Esophagus muscularis mucosa (tissue), 4 donors: ENCODE results near the gene NUP160. TPM values are rescaled to one million over a fixed set of nuclear protein-coding genes. Genes with fewer than 3 reads are reported as not detected.
"Not testable (repeated sequence)": the region's sequence is repeated elsewhere in the genome, so short reads cannot be mapped to it uniquely, and the experiment has no call there.

Source experiments
- DNase-seq: peaks from one replicate; pipeline ENCODE4 v3.0.0-alpha.2; 2017; ENCODE audit errors: extremely low spot score
- H3K27ac ChIP-seq, 4 donors: fragments of 200-600 bp; sonication (generic); replicated peaks in 1 of 4; 1 replicate in 3 of 4; 2 replicates in 1 of 4; pipeline ENCODE4 v1.5.1; 2016 to 2019; ENCODE audit warnings: mild to moderate bottlenecking in 1 of 4
- H3K27me3 ChIP-seq, 4 donors: fragments of 200-600 bp; sonication (generic); one replicate each; pipeline versions ENCODE4 v1.5.1 to v1.6.0; 2016 to 2019
- H3K36me3 ChIP-seq, 4 donors: fragments of 200-600 bp; sonication (generic); one replicate each; pipeline ENCODE4 v1.5.1; 2016 to 2019
- H3K4me1 ChIP-seq, 4 donors: fragments of 200-600 bp; sonication (generic); one replicate each; pipeline ENCODE4 v1.5.1; 2016 to 2019
- H3K4me3 ChIP-seq, 4 donors: fragments of 200-600 bp; sonication (generic); 1 replicate in 2 of 4; 2 replicates in 2 of 4; pipeline ENCODE4 v1.5.1; 2016 to 2019; ENCODE audit warnings: mild to moderate bottlenecking in 4 of 4, moderate library complexity in 1 of 4
- H3K9me3 ChIP-seq, 4 donors: fragments of 200-600 bp; sonication (generic); 1 replicate in 3 of 4; 2 replicates in 1 of 4; pipeline ENCODE4 v1.5.1; 2016 to 2019
- EP300 ChIP-seq: sonication (generic); formaldehyde crosslinking; IDR thresholded peaks from one replicate; pipeline ENCODE4 v1.6.1; 2017; ENCODE audit warnings: antibody characterized with exemption
- POLR2A ChIP-seq: fragments of 450-650 bp; IDR thresholded peaks from one replicate; pipeline ENCODE4 v1.6.1; 2017; ENCODE audit warnings: antibody characterized with exemption, moderate library complexity, mild to moderate bottlenecking, low read depth
- POLR2AphosphoS5 ChIP-seq, 2 donors: sonication (generic); formaldehyde crosslinking; IDR thresholded peaks; one replicate each; pipeline ENCODE4 v1.6.1; 2017; ENCODE audit warnings: antibody characterized with exemption in 2 of 2
- WGBS: methylation state at CpG from one replicate; pipeline ENCODE4 v1.1.5; 2018; 5-methylcytosine and 5-hydroxymethylcytosine counted together
- intact Hi-C: fragments of 100-400 bp; cut with DNase I; formaldehyde crosslinking; loops from one replicate; pipeline ENCODE4 v1.15.1; 2023
- total RNA-seq, 4 donors: library from RNA; depleted of rRNA; stranded (reverse); fragments of >200 nt; gene quantifications; one replicate each; pipeline versions ENCODE4 v1.1.0 to v1.2.1, GENCODE V29; 2016
- TF ChIP-seq, protein P1 (sequence below), 3 experiments: fragments of 200-600 bp in 2 of 3; fragments of 450-650 bp in 1 of 3; sonication (generic) in 2 of 3; IDR thresholded peaks; one replicate each; pipeline ENCODE4 v1.5.1; 2017 to 2019; ENCODE audit warnings: antibody characterized with exemption in 3 of 3, mild to moderate bottlenecking in 2 of 3, moderate library complexity in 1 of 3

The NUP160 gene
- total RNA-seq, 4 donors from 2014 or later: 18.4 to 22.7 (median 19.0) TPM

DNA sequence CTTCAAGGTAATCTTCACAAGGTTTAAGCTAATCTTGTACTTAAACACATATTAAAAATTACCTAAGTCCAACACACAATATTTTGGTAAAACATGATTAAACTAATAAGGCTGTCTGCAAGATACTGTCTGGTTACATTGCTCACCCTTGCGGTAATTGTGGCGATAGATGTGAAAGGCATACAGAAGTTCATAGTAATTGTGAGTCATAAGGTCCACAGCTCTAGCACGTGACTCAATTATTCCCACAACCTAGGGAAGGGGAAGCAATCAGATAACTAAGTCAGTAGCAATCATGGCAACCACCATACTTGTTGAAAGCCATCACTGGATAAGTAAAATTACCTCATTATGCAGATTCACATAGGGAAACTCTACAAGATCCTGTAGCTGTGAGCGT lies 50.5 kb downstream of the NUP160 start:
- H3K36me3 ChIP-seq: peaks cover 32 to 89% (median 78%) of the 10 kb centered on the region in 4 donors
- peaks cover 0 to 9% (median 8%) of the 10 kb centered on the region in 4 donors for H3K4me1 ChIP-seq
- no peaks in the 10 kb centered on the region for H3K27me3 ChIP-seq
- intact Hi-C loops: no loop called here
- no peaks in the 10 kb centered on the region for H3K9me3 ChIP-seq
- H3K27ac ChIP-seq: no peak overlapping the region
- TF ChIP-seq, protein P1, sequence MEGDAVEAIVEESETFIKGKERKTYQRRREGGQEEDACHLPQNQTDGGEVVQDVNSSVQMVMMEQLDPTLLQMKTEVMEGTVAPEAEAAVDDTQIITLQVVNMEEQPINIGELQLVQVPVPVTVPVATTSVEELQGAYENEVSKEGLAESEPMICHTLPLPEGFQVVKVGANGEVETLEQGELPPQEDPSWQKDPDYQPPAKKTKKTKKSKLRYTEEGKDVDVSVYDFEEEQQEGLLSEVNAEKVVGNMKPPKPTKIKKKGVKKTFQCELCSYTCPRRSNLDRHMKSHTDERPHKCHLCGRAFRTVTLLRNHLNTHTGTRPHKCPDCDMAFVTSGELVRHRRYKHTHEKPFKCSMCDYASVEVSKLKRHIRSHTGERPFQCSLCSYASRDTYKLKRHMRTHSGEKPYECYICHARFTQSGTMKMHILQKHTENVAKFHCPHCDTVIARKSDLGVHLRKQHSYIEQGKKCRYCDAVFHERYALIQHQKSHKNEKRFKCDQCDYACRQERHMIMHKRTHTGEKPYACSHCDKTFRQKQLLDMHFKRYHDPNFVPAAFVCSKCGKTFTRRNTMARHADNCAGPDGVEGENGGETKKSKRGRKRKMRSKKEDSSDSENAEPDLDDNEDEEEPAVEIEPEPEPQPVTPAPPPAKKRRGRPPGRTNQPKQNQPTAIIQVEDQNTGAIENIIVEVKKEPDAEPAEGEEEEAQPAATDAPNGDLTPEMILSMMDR (IDR thresholded peaks at IDR 0.05): no peak
- TF ChIP-seq POLR2AphosphoS5 (IDR thresholded peaks at IDR 0.05) (no peak), POLR2A (no peak), EP300 (no peak)
- no peak for DNase-seq
- WGBS: 90% methylated on average over 4 of the region's 4 CpGs
- H3K4me3 ChIP-seq: no peak overlapping the region

DNA sequence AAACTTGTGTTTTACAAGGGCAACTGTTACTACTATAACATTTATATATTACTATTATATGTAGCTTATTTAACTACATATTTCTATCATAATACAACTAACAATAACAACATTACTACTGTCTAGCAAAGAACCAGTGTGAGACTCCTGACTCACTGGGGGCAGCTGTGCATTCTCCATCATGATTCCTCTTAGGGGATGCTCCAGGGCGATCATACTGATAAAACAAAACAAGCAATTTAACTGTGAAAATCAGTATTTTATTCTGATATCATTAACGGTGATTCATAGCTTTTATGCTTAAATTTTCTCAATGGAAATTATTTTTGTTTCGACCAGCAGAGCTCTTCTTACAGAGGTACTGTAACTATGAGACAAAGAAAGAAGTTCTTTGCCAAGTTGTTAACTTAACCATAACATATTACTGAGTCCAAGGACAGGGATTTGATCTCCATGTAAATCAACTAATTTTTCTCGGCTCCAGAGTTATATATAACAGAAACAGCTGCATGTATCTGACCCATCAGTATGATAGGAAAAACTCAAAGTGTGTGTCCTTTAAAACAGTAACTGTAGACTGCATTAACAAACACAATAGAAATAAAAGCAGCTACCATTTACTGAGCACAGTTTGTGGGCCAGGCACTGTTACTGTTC lies 56.2 kb downstream of the NUP160 start:
- Histone ChIP-seq H3K4me1 (peaks cover 0 to 28% (median 26%) of the 10 kb centered on the region in 4 donors), H3K9me3 (no peaks in the 10 kb centered on the region), H3K27me3 (no peaks in the 10 kb centered on the region), H3K4me3 (no peak overlapping the region), H3K36me3 (peaks cover 13 to 81% (median 58%) of the 10 kb centered on the region in 4 donors), H3K27ac (peak overlapping the region; percentile 53 to 70 (median 68))
- TF ChIP-seq EP300 (no peak), POLR2A (no peak), POLR2AphosphoS5 (IDR thresholded peaks at IDR 0.05) (no peak)
- TF ChIP-seq, protein P1 (IDR thresholded peaks at IDR 0.05): no peak
- 43% methylated on average over 4 of the region's 4 CpGs for WGBS
- DNase-seq: no peak
- intact Hi-C loops: no loop called here

DNA sequence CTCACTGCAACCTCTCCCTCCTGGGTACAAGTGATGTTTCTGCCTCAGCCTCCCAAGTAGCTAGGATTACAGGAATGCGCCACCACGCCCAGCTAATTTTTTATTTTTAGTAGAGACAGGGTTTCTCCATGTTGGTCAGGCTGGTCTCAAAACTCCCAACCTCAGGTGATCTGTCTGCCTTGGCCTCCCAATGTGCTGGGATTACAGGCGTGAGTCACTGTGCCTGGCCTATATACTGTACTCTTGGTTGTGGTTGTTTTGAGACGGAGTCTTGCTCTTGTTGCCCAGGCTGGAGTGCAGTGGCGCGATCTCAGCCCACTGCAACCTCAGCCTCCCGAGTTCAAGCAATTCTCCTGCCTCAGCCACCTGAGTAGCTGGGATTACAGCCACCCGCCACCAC lies 58.1 kb downstream of the NUP160 start:
- WGBS: 93% methylated on average over 4 of the region's 8 CpGs
- H3K27me3 ChIP-seq, H3K4me3 ChIP-seq, intact Hi-C loops, H3K9me3 ChIP-seq, DNase-seq: not testable (repeated sequence)
- Histone ChIP-seq H3K36me3 (peaks cover 13 to 84% (median 58%) of the 10 kb centered on the region in 4 donors), H3K27ac (peak overlapping the region in 1 of 4 donors; percentile 67), H3K4me1 (peaks cover 4 to 42% (median 40%) of the 10 kb centered on the region in 4 donors)

DNA sequence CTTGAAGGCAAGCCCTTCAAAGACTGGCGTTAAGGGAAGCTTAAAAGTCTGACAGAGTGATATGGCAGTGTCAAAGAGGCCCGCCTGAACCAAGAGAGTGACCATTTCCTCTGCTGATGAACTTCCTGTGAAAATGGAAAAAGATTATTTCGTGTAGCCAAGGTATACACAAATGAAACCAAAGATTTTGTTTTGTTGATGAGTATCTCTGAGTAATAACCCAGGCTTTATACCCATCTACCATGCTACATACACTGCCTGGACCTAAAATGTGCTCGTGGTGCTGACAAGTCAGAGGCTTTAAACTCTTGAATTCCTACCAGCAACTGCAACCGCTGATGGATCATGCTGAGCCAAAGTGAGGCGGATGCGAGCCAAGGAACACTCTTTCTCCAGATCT lies 60.0 kb downstream of the NUP160 start:
- H3K27me3 ChIP-seq: no peaks in the 10 kb centered on the region
- peak overlapping the region in 1 of 4 donors; percentile 24 for H3K27ac ChIP-seq
- no peak overlapping the region for H3K4me3 ChIP-seq
- peaks cover 13 to 40% (median 38%) of the 10 kb centered on the region in 4 donors for H3K4me1 ChIP-seq
- TF ChIP-seq POLR2A: no peak
- TF ChIP-seq, protein P1 (IDR thresholded peaks at IDR 0.05): no peak
- no peak for TF ChIP-seq EP300
- no peak for TF ChIP-seq POLR2AphosphoS5 (IDR thresholded peaks at IDR 0.05)
- DNase-seq: no peak
- H3K36me3 ChIP-seq: peaks cover 17 to 89% (median 64%) of the 10 kb centered on the region in 4 donors
- intact Hi-C loops: no loop called here
- H3K9me3 ChIP-seq: no peaks in the 10 kb centered on the region
- 87% methylated on average over 7 of the region's 7 CpGs for WGBS

DNA sequence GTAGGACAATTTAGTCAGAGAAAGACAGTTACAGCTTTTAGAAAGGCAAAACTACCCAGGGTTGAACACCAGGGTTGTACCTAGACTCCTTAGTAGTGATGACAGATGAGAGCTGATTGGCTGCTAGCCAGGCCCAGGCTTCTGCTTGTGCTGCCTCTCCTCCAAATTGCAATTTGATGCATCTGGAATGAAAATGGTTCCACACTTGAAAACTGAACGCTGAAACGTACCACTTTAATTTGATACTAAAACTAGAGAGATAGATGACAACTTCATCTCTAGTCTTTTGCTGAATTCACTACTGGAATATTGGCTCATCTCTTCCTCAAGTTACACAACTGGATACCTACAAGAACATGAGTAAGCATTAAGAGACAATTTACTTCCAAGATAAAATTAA lies 61.8 kb downstream of the NUP160 start:
- H3K9me3 ChIP-seq: no peaks in the 10 kb centered on the region
- DNase-seq: no peak
- H3K4me1 ChIP-seq: peaks cover 13 to 22% (median 20%) of the 10 kb centered on the region in 4 donors
- intact Hi-C loops: no loop called here
- no peak overlapping the region for H3K4me3 ChIP-seq
- H3K27me3 ChIP-seq: no peaks in the 10 kb centered on the region
- H3K27ac ChIP-seq: peak overlapping the region; percentile 46 to 73 (median 64)
- 31% methylated on average over 2 of the region's 2 CpGs for WGBS
- H3K36me3 ChIP-seq: peaks cover 23 to 93% (median 74%) of the 10 kb centered on the region in 4 donors
- TF ChIP-seq POLR2A (no peak), EP300 (no peak), POLR2AphosphoS5 (IDR thresholded peaks at IDR 0.05) (peak in 1 of 2 donors; percentile 40)
- TF ChIP-seq, protein P1 (IDR thresholded peaks at IDR 0.05): peak in 2 of 3 experiments; percentile 6 to 21
